HAP-1 (cell line): ENCODE measurements around the gene AKR1C8.
"Not testable (repeated sequence)": the region's sequence is repeated elsewhere in the genome, so short reads cannot be mapped to it uniquely, and the experiment has no call there.

ENCODE experiments used
- DNase-seq, 2 experiments: peaks; one replicate each; pipeline ENCODE4 v3.0.0-alpha.2; 2016 to 2020; ENCODE audit warnings: low spot score in 2 of 2
- H3K27me3 ChIP-seq: fragments of 250-450 bp; sonication (Bioruptor Pico); 2 replicates; pipeline ENCODE4 v1.5.1; 2020; ENCODE audit warnings: low read depth, mild to moderate bottlenecking, moderate library complexity
- H3K36me3 ChIP-seq: fragments of 250-450 bp; sonication (Bioruptor Pico); replicated peaks from 2 replicates; pipeline ENCODE4 v1.5.1; 2020; ENCODE audit warnings: mild to moderate bottlenecking
- H3K4me1 ChIP-seq: fragments of 250-450 bp; sonication (Bioruptor Pico); 2 replicates; pipeline ENCODE4 v1.5.1; 2020; ENCODE audit warnings: mild to moderate bottlenecking
- H3K4me3 ChIP-seq: fragments of 250-450 bp; sonication (Bioruptor Pico); 2 replicates; pipeline ENCODE4 v1.5.1; 2020; ENCODE audit warnings: mild to moderate bottlenecking, moderate library complexity
- H3K9me3 ChIP-seq: fragments of 250-450 bp; sonication (Bioruptor Pico); 2 replicates; pipeline ENCODE4 v1.5.1; 2020; ENCODE audit warnings: mild to moderate bottlenecking, moderate library complexity
- in situ Hi-C: fragments of 300-500 bp; cut with MboI; formaldehyde crosslinking; loops from 3 replicates; pipeline ENCODE4 v1.14.3; 2020; ENCODE audit warnings: low sequenced_read_pairs, inconsistent platforms, mixed read lengths

The AKR1C8 gene

DNA sequence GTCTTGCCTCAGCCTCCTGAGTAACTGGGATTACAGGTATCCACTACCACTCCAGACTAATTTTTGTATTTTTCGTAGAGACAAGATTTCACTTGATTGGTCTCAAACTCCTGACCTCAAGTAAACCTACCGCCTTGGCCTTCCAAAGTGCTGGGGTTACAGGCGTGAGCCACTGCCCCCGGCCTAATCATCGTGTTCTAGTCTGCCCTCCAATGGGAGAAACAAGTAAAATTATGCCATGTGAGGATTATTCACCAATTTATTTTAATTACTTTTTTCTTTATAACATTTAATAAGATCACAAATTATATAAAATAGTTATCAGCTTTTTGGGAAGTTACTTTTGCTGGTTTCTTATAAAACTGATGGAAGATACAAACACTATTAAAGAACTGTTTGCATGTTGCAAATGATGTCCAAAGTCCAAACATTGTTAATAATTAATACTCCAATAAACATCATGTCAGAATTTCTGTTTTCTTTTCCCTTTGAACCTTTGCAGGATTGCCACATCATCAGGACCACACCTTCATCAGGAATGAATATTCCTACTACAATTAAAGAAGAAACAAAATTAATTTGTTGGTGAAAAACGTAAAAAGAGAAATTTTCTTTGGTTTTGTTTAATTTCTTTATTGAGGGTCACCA is 10.9 kb upstream of the AKR1C8 start:
- no peaks in the 10 kb centered on the region for H3K36me3 ChIP-seq
- H3K4me3 ChIP-seq: no peak overlapping the region
- no peaks in the 10 kb centered on the region for H3K9me3 ChIP-seq
- no peak for DNase-seq
- no peaks in the 10 kb centered on the region for H3K4me1 ChIP-seq
- H3K27me3 ChIP-seq: no peaks in the 10 kb centered on the region
- in situ Hi-C loops: no loop called here

DNA sequence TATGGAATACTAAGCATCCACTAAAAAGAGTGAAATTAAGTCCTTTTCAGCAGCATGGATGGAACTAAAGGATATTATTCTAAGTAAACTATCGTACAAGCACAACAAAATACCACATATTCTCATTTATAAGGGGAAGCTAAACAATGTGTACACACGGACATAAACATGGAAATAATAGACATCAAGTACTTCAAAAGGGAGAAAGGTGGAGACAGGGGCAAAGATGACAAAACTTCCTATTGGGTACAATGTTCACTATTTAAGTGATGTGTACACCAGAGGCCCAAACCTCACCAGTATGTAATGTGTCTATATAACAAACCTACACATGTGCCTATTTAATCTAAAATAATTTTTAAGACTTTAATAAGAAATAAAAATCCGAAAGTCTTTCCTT is 9.5 kb upstream of the AKR1C8 start:
- Histone ChIP-seq H3K9me3 (no peaks in the 10 kb centered on the region), H3K36me3 (no peaks in the 10 kb centered on the region), H3K27me3 (no peaks in the 10 kb centered on the region), H3K4me1 (no peaks in the 10 kb centered on the region), H3K4me3 (no peak overlapping the region)
- in situ Hi-C loops: no loop called here
- no peak for DNase-seq

DNA sequence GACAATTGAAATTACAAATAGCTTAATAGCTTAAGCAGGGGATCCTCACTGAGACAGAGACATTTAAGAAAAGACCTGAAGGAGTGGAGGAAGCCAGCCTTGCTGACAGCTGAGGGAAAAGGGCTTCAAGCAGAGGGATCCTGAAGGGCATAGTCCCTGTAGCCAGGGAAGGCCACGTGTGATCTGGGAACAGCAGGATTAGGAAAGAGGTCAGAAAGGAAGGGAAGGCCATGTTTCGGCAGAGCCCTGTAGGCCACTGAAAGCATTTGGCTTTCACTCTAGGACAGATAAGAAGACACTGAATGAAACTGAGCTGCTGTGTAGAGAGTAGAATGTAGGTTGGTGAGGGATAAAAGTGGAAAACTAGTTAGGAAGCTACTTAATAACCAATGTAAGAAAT is 3.4 kb upstream of the AKR1C8 start:
- Histone ChIP-seq H3K4me3 (no peak overlapping the region), H3K36me3 (no peaks in the 10 kb centered on the region), H3K4me1 (no peaks in the 10 kb centered on the region), H3K27me3 (no peaks in the 10 kb centered on the region), H3K9me3 (no peaks in the 10 kb centered on the region)
- DNase-seq: no peak
- in situ Hi-C loops: no loop called here

DNA sequence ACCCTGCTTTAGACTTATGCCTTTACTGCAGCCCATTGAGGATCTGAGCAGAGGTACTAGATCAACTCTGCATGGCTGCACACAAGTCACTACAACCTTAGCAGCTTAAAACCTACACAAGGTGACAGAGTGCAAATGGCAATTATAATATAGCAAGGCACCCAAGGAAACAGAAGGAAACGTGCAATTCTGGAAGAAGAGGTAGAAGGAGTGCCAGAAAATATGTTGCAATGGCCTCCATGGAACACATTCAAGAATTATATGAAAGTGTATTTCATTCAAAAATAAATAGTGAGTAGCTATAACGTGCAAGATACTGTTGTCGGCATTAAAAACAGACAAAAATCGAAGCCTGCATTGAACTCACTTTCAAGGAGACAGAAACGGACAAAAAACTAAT is 2.9 kb upstream of the AKR1C8 start:
- in situ Hi-C loops: no loop called here
- Histone ChIP-seq H3K9me3 (no peaks in the 10 kb centered on the region), H3K4me1 (no peaks in the 10 kb centered on the region), H3K27me3 (no peaks in the 10 kb centered on the region), H3K4me3 (no peak overlapping the region), H3K36me3 (no peaks in the 10 kb centered on the region)
- no peak for DNase-seq

DNA sequence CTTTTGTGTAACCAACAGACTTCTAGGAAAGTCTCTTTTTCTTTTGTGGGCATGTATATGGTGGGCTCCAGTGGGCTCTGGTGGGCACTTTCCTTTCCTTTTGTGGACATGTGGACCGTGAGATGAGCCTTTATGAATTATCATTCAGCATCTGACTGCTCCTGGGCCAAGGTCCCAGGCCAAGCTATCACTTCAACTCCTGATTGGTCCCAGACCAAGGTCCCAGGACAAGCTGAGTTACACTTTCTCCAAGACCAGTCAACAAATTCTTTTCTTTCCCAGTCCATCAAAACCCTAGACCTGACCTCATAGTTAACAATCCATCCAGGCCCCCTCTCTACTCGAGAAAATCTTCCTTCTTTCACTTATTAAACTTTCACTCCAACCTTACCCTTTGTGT is 1.0 kb downstream of the AKR1C8 start:
- in situ Hi-C loops: no loop called here
- H3K36me3 ChIP-seq: no peaks in the 10 kb centered on the region
- H3K4me3 ChIP-seq: no peak overlapping the region
- no peak for DNase-seq
- no peaks in the 10 kb centered on the region for H3K4me1 ChIP-seq
- no peaks in the 10 kb centered on the region for H3K27me3 ChIP-seq
- H3K9me3 ChIP-seq: no peaks in the 10 kb centered on the region

DNA sequence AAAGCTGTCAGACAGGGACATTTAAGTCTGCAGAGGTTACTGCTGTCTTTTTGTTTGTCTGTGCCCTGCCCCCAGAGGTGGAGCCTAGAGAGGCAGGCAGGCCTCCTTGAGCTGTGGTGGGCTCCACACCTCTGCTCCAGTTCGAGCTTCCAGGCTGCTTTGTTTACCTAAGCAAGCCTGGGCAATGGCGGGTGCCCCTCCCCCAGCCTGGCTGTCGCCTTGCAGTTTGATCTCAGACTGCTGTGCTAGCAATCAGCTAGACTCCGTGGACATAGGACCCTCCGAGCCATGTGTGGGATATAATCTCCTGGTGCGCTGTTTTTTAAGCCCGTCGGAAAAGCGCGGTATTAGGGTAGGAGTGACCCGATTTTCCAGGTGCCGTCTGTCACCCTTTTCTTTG is 4.4 kb downstream of the AKR1C8 start:
- H3K4me1 ChIP-seq, DNase-seq: not testable (repeated sequence)

DNA sequence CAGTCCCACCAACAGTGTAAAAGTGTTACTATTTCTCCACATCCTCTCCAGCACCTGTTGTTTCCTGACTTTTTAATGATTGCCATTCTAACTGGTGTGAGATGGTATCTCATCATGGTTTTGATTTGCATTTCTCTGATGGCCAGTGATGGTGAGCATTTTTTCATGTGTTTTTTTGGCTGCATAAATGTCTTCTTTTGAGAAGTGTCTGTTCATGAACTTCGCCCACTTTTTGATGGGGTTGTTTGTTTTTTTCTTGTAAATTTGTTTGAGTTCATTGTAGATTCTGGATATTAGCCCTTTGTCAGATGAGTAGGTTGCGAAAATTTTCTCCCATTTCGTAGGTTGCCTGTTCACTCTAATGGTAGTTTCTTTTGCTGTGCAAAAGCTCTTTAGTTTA is 9.4 kb downstream of the AKR1C8 start:
- DNase-seq, H3K4me1 ChIP-seq, H3K4me3 ChIP-seq, H3K27me3 ChIP-seq, H3K36me3 ChIP-seq, in situ Hi-C loops, H3K9me3 ChIP-seq: not testable (repeated sequence)

More for the DNA sequence above, 4.4 kb downstream of the AKR1C8 start:
- H3K9me3 ChIP-seq, in situ Hi-C loops, H3K36me3 ChIP-seq, H3K27me3 ChIP-seq, H3K4me3 ChIP-seq: not testable (repeated sequence)

DNA sequence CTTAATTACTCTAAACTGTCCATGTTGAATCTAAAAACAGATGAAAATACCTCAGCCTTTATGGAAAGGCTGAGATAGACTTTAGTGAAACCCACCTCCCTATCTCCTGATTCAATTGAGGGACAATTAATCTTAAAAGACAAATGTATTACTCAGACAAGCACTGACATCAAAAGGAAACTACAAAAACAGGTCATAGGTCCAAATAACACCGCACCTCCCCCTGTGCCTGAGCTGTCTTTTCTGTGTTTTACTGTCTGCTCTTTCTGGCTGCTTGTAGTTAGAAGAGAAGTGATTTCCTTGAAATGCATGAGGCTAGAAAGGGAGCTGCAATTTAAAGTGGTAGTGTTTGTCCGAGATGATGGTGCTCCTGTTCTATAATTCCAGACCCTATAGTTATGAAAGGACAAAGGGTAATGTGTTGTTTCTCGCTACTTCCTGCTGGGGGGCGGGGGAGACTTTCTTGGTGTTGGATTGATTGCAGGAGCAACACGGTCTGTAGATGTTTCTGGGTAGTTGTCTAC is 16.0 kb downstream of the AKR1C8 start:
- Histone ChIP-seq H3K4me3 (no peak overlapping the region), H3K4me1 (no peaks in the 10 kb centered on the region), H3K9me3 (peaks cover 8% of the 10 kb centered on the region), H3K27me3 (no peaks in the 10 kb centered on the region), H3K36me3 (no peaks in the 10 kb centered on the region)
- in situ Hi-C loops: no loop called here
- no peak for DNase-seq

DNA sequence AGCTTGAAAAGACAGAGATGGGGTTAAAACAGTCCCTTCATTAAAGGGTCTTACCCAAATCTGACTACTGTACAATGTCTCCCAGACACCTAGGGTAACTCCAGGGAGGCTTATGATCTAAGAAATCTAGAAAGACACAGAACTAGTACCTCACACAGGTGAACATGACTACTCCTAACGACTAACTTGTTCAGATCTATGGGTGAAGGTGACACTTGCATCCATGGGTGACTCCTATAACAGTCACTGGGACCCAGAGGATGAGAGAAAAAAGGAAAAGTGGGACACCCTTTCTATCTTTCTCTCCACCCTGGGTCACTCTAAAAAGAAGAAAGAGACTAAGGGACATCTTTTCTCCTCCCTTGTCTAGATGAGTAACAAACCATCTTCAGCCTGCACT is 19.2 kb downstream of the AKR1C8 start:
- in situ Hi-C loops: no loop called here
- Histone ChIP-seq H3K27me3 (no peaks in the 10 kb centered on the region), H3K36me3 (no peaks in the 10 kb centered on the region), H3K4me3 (no peak overlapping the region), H3K4me1 (no peaks in the 10 kb centered on the region), H3K9me3 (peaks cover 8% of the 10 kb centered on the region)
- no peak for DNase-seq

DNA sequence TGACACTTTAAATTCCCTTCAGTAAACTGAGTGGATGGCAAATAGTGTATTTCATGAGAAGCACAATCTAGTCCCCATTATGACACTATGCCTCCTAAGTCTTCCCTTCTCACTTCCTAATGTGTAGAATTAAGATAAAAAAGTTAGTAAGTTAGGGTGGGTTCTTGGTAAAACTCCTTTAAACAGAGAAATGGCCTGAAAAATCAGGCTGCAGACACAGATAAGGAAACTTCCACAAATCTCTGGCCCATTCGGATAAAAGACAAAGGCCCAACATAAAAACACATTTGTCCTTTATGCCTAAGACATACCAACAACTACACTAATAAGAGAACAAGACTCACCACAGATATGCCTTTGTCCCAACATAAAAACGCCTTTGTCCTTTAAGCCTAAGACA is 21.5 kb downstream of the AKR1C8 start:
- no peak overlapping the region for H3K4me3 ChIP-seq
- no peaks in the 10 kb centered on the region for H3K27me3 ChIP-seq
- DNase-seq: no peak
- H3K4me1 ChIP-seq: no peaks in the 10 kb centered on the region
- in situ Hi-C loops: no loop called here
- H3K36me3 ChIP-seq: no peaks in the 10 kb centered on the region
- peaks cover 8% of the 10 kb centered on the region for H3K9me3 ChIP-seq

DNA sequence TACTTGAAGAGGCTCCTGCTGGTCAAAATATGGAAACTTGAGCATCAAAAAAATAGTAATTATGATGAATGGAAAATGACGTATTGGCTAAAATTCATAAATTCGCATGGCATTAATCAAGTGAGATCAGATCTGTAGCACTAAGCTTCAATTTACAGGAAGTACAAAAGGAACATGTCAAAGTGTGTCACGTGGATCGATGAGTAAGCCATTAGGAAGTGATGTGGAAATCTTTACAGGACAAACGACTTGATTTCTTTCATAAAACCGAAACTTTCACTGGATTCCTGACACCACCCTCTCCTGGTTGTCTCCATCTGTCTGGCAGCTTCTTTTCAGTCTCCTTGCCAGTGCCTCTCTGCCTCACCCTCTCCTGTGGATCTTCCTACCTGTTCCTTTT is 25.8 kb downstream of the AKR1C8 start:
- H3K9me3 ChIP-seq: no peaks in the 10 kb centered on the region

DNA sequence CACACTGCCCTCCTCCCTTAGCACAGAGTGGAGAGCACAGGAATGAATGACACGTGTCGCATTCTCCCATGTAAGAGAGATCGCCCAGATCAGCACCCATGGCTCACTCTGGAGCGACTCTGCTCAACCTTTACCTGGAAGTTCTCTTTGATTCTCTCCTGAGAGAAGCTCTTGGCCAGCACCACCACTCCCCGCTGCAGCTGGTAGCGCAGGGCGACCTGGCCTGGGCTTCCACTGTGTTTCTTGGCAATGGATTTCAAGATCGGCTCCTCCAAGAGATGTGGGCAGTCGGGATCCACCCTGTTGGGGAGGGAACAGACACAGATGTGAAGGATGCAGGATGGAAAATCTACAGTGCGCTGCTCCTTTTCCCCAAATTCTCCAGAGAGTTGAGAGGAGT is 27.4 kb downstream of the AKR1C8 start:
- Histone ChIP-seq H3K4me3 (no peak overlapping the region), H3K9me3 (no peaks in the 10 kb centered on the region), H3K36me3 (no peaks in the 10 kb centered on the region), H3K4me1 (no peaks in the 10 kb centered on the region), H3K27me3 (no peaks in the 10 kb centered on the region)
- no peak for DNase-seq
- in situ Hi-C loops: no loop called here

More for the DNA sequence above, 25.8 kb downstream of the AKR1C8 start:
- Histone ChIP-seq H3K4me1 (no peaks in the 10 kb centered on the region), H3K27me3 (no peaks in the 10 kb centered on the region), H3K36me3 (no peaks in the 10 kb centered on the region), H3K4me3 (no peak overlapping the region)
- no peak for DNase-seq
- in situ Hi-C loops: no loop called here

DNA sequence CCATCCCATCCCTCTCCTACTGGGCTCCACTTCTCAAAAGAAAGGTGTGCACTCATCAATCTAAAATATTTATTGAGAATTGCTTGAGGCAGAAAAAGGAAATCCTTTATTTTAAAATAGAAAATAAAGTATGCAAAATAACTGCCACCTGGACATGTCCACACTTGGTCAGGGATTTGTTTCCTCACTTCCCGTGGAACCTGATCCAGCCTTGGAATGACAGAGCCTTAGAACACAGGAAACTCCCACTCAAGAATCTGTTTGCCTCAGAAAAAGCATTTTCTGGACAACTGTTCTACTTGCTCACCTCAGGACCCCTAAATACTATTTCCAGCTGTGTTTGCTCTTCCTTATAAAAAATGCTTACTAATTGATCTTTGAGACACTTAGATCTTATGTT is 29.0 kb downstream of the AKR1C8 start:
- no peaks in the 10 kb centered on the region for H3K4me1 ChIP-seq
- in situ Hi-C loops: no loop called here
- no peak overlapping the region for H3K4me3 ChIP-seq
- no peaks in the 10 kb centered on the region for H3K27me3 ChIP-seq
- no peaks in the 10 kb centered on the region for H3K36me3 ChIP-seq
- H3K9me3 ChIP-seq: no peaks in the 10 kb centered on the region
- no peak for DNase-seq

DNA sequence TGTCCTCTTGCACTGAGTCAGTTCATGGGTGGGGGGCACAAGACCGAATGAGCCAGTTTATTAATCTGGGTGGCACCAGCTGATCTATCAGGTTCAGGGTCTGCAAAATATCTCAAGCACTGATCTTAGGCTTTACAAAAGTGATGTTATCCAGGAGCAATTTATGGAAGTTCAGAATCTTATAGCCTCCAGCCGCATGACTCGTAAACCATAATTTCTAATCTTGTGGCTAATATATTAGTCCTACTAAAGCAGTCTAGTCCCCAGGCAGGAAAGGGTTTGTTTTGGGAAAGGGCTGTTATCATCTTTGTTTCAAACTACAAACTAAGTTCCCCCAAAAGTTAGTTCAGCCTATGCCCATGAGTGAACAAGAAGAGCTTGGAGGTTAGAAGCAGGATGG is 33.9 kb downstream of the AKR1C8 start:
- H3K27me3 ChIP-seq: no peaks in the 10 kb centered on the region
- DNase-seq: no peak
- in situ Hi-C loops: no loop called here
- no peaks in the 10 kb centered on the region for H3K4me1 ChIP-seq
- no peak overlapping the region for H3K4me3 ChIP-seq
- H3K36me3 ChIP-seq: no peaks in the 10 kb centered on the region
- H3K9me3 ChIP-seq: no peaks in the 10 kb centered on the region

DNA sequence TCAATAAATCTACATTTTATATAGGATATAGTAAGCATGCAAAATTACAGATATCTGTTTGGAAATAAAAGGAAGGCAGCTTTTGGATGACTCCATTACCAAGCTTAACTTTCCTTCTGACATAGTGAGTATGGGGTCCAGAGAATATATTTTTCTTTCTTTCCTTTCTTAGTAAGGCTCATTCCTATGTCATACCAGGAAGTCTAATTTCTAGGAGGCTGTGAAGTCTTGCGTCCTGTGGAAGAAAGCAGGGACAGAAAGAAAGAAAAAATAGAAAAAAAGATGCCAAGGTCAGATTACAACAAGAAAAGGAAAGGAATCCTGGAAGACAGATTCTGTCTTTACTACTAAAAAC is 36.3 kb downstream of the AKR1C8 start:
- in situ Hi-C loops: no loop called here

More for the DNA sequence above, 36.3 kb downstream of the AKR1C8 start:
- Histone ChIP-seq H3K9me3 (no peaks in the 10 kb centered on the region), H3K27me3 (no peaks in the 10 kb centered on the region), H3K4me1 (no peaks in the 10 kb centered on the region), H3K4me3 (no peak overlapping the region), H3K36me3 (no peaks in the 10 kb centered on the region)
- no peak for DNase-seq
